Bladder microvascular endothelial cell (primary cell): ENCODE data around the gene OR13C2. TPM values are rescaled to one million over a fixed set of nuclear protein-coding genes. Genes with fewer than 3 reads are reported as not detected.

Experiments
- total RNA-seq: library from RNA; depleted of rRNA; stranded (reverse); fragments of >200 nt; gene quantifications from 2 replicates; pipeline ENCODE4 v1.2.3, GENCODE V29; 2014

The OR13C2 gene, protein sequence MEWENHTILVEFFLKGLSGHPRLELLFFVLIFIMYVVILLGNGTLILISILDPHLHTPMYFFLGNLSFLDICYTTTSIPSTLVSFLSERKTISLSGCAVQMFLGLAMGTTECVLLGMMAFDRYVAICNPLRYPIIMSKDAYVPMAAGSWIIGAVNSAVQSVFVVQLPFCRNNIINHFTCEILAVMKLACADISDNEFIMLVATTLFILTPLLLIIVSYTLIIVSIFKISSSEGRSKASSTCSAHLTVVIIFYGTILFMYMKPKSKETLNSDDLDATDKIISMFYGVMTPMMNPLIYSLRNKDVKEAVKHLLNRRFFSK
- total RNA-seq = not detected in 2 replicates

DNA sequence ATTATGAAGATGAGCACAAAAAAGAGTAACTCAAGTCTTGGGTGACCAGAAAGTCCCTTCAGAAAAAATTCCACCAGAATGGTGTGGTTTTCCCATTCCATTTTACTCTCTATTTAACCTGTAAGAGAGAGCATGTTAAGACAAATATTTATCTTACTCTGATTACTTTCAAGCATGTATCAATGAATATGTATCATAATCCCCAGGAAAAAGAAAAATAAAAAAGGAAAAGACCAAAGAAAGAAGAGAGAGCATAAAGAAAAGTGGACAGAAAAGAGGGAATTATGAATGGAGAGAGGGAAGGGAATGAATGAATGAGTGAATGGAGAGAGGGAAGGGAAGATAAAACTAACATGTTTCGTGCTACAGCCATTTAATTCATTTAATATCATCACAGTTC, at the start of gene OR13C2:
TSS of gene OR13C2 (minus strand) at position 101 of the 400 bp plus-strand sequence. CDS start at position 101, 0 bp downstream.

DNA sequence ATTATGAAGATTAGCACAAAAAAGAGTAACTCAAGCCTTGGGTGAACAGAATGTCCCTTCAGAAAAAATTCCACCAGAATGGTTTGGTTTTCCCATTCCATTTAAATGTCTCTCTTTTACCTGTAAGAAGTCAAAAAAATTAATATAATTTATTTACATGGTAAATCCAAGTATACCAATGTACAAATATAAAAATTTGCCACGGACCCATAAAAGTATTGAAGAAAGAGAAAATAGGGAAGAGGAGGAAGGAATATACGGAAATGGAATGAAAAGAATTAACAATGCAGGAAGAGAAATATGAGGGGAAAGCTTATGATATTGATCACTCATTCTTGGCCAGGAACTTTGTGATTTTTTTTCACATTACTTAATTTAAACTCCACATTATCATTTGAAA, 12.7 kb upstream of the OR13C2 start, which contains the start of gene OR13C9:
TSS of gene OR13C9 (minus strand) at position 101 of the 400 bp plus-strand sequence. CDS start at position 101, 0 bp downstream.

DNA sequence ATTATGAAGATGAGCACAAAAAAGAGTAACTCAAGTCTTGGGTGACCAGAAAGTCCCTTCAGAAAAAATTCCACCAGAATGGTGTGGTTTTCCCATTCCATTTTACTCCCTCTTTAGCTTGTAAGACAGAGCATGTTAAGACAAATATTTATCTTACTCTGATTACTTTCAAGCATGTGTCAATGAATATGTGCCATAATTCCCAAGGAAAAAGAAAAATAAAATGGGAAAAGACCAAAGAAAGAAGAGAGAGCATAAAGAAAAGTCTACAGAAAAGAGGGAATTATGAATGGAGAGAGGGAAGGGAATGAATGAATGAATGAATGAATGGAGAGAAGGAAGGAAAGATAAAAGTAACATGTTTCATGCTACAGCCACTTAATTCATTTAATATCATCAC, 6.1 kb downstream of the OR13C2 start, which contains the start of gene OR13C5:
TSS of gene OR13C5 (minus strand) at position 101 of the 400 bp plus-strand sequence. CDS start at position 101, 0 bp downstream.

DNA sequence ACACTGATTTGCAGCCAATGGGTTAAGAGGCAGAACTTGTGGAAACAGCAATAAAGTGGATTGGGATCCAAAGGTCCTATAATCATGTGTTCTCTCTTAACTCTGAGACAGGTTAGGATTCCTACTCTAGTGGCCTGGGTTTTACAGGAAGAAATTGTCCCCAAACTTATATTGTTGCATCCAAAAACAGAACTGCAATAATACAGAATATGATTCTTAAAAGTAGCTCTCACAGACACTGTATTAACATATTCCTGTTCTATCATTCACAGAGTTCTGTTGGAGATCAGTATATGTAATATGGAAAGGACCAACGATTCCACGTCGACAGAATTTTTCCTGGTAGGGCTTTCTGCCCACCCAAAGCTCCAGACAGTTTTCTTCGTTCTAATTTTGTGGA, 36.6 kb downstream of the OR13C2 start, which contains the start of gene OR13C8:
TSS of gene OR13C8 (plus strand) at position 301 of the 400 bp plus-strand sequence. CDS start at position 301, 0 bp downstream.

Other genes with a start within 250 kb of the OR13C2 start
- not detected in 2 replicates for gene OR13F1, start 101.4 kb downstream of the OR13C2 start, total RNA-seq
- gene OR13C4, start 78.4 kb downstream of the OR13C2 start, total RNA-seq = 0.16 TPM in 1 of 2 replicates, not detected in the other
- not detected in 2 replicates for gene OR13C3, start 68.8 kb downstream of the OR13C2 start, total RNA-seq
- not detected in 2 replicates for gene OR13C8, start 36.5 kb downstream of the OR13C2 start, total RNA-seq
- not detected in 2 replicates for gene OR13C5, start 6.2 kb downstream of the OR13C2 start, total RNA-seq
- gene OR13C9, start 12.6 kb upstream of the OR13C2 start, total RNA-seq = not detected in 2 replicates
- gene OR13D1, start 88.9 kb upstream of the OR13C2 start, total RNA-seq = not detected in 2 replicates
- 31.8 and 38.4 TPM in 2 replicates for gene NIPSNAP3A, start 142.1 kb upstream of the OR13C2 start, total RNA-seq
- 0.57 and 1.9 TPM in 2 replicates for gene NIPSNAP3B, start 158.5 kb upstream of the OR13C2 start, total RNA-seq